ENCODE data around the gene NFATC2. TPM values are rescaled to one million over a fixed set of nuclear protein-coding genes. Genes with fewer than 3 reads are reported as not detected.

Gene NFATC2
- polyA plus RNA-seq, 1 of the 3 experiments (the other 2 are of a cell fraction): 0.36 TPM

GRCh38 chr20:51498765-51499540, 43.6 kb downstream of the NFATC2 start:
- no peak overlapping the region for H2AFZ ChIP-seq (ENCODE audit: low read depth)
- ChIA-PET CTCF (interaction anchor here (1.4 kb wide), 1 partner anchor 126 kb away, joined by 3 read pairs; no protein-coding TSS in a partner anchor), POLR2A (no interaction called here)
- no peak for DNase-seq
- peaks cover 5% of the 10 kb centered on the region for H3F3A ChIP-seq (replicated peaks; ENCODE audit: insufficient read depth)
- WGBS (ENCODE audit: low lambda C conversion rate): 84% methylated on average over 11 of the region's 11 CpGs
- no peak overlapping the region for H3K9ac ChIP-seq
- peaks cover 4 to 8% of the 10 kb centered on the region in 2 experiments; a peak in 2 of 4 replicates for H3K4me1 ChIP-seq (ENCODE audit: control insufficient read depth in 1 of 2, insufficient read depth in 2 of 2, low read depth in 1 of 2, low read length in 1 of 2)
- H3K9me2 ChIP-seq: no peaks in the 10 kb centered on the region
- no peaks in the 10 kb centered on the region for H3K36me3 ChIP-seq (replicated peaks in 1 of 2; ENCODE audit: control insufficient read depth in 1 of 2, insufficient read depth in 2 of 2, low read length in 1 of 2)
- H3K9me3 ChIP-seq: no peaks in the 10 kb centered on the region
- no peak overlapping the region for H3K4me2 ChIP-seq
- no peak overlapping the region for H3K27ac ChIP-seq (ENCODE audit: low read depth in 2 of 2, low read length in 1 of 2)
- TF ChIP-seq IRF3 (IDR thresholded peaks at IDR 0.05; ENCODE audit: low read depth, low read length): no peak
- no peak for TF ChIP-seq RAD21 (IDR thresholded peaks at IDR 0.05; ENCODE audit: low read length)
- TF ChIP-seq TAF1 (IDR thresholded peaks at IDR 0.05; ENCODE audit: borderline replicate concordance, low read depth, low read length): no peak
- TF ChIP-seq CTCF (IDR thresholded peaks at IDR 0.05): no peak
- TF ChIP-seq USF2 (IDR thresholded peaks at IDR 0.05; ENCODE audit: borderline replicate concordance, low read depth, low read length): no peak
- no peak for TF ChIP-seq YY1 (IDR thresholded peaks at IDR 0.05; ENCODE audit: low read depth)
- no peak for TF ChIP-seq CHD2 (IDR thresholded peaks at IDR 0.05; ENCODE audit: low read length, partially characterized antibody)
- no peak for TF ChIP-seq JUND (IDR thresholded peaks at IDR 0.05)
- no peak for TF ChIP-seq FOXM1 (IDR thresholded peaks at IDR 0.05; ENCODE audit: low read depth)
- no peak for TF ChIP-seq PBX3 (IDR thresholded peaks at IDR 0.05)
- no peak for TF ChIP-seq EP300 (IDR thresholded peaks at IDR 0.05; ENCODE audit: borderline replicate concordance in 1 of 2, low read depth in 1 of 2, low read length in 1 of 2)
- TF ChIP-seq REST (IDR thresholded peaks at IDR 0.05; ENCODE audit: low read depth, low read length): no peak
- no peak for TF ChIP-seq RCOR1 (IDR thresholded peaks at IDR 0.05; ENCODE audit: low read length)
- TF ChIP-seq MEF2A (IDR thresholded peaks at IDR 0.05; ENCODE audit: borderline replicate concordance, low read depth): no peak
- TF ChIP-seq FOSL2 (IDR thresholded peaks at IDR 0.05; ENCODE audit: borderline replicate concordance, low read depth): no peak
- no peak for TF ChIP-seq SIN3A (IDR thresholded peaks at IDR 0.05; ENCODE audit: borderline replicate concordance, low read depth, low read length)
- TF ChIP-seq NRF1 (IDR thresholded peaks at IDR 0.05; ENCODE audit: low read depth, low read length): no peak
- TF ChIP-seq EZH2phosphoT487 (IDR thresholded peaks at IDR 0.05; ENCODE audit: borderline replicate concordance, low read depth): no peak
- TF ChIP-seq TCF12 (IDR thresholded peaks at IDR 0.05): no peak
- no peak overlapping the region for H3K4me3 ChIP-seq (ENCODE audit: low read depth in 2 of 2, low read length in 1 of 2)
- no peaks in the 10 kb centered on the region for H3K79me2 ChIP-seq (ENCODE audit: insufficient read depth)
- no peaks in the 10 kb centered on the region for H4K20me1 ChIP-seq (ENCODE audit: insufficient read depth)
- no peaks in the 10 kb centered on the region for H3K27me3 ChIP-seq (ENCODE audit: insufficient read depth)
